Pons (tissue), 1 donor: ENCODE data around the gene RBM26.

Source experiments
- DNase-seq: peaks from one replicate; pipeline ENCODE4 v3.0.0-alpha.2; 2016; ENCODE audit warnings: low spot score

RBM26 gene

GRCh38 chr13:79271616-79272015 is 134.4 kb downstream of the RBM26 start:
- no peak for DNase-seq

GRCh38 chr13:79270859-79271258 is 135.2 kb downstream of the RBM26 start:
- DNase-seq = no peak
